WTC11 (cell line): ENCODE measurements around the gene AFAP1L2. TPM values are rescaled to one million over a fixed set of nuclear protein-coding genes. Genes with fewer than 3 reads are reported as not detected.

Source experiments
- ATAC-seq: fragments of 200-7000 bp; cut with Tn5 transposase; 2 replicates; pipeline ENCODE4 v1.10.0; 2021; ENCODE audit warnings: mild to moderate bottlenecking, moderate library complexity
- CTCF ChIA-PET: fragments of 300-600 bp; sonication (Branson Sonifier 250); formaldehyde crosslinking; loops from one replicate; lab custom pipeline; 2021; ENCODE audit warnings: antibody characterized with exemption; lab: Charles Lee
- POLR2A ChIA-PET: fragments of 350-600 bp; sonication (Branson Sonifier 250); formaldehyde crosslinking; loops from one replicate; lab custom pipeline; 2021; ENCODE audit warnings: antibody characterized with exemption; lab: Charles Lee
- DNase-seq: peaks from one replicate; pipeline ENCODE4 v3.0.0; 2021; ENCODE audit warnings: low spot score
- H3K27ac Mint-ChIP-seq: 2 replicates; pipeline ENCODE4 v1.8.0; 2021; ENCODE audit warnings: mixed read lengths
- H3K27me3 Mint-ChIP-seq: 2 replicates; pipeline ENCODE4 v1.8.0; 2021; ENCODE audit warnings: low read depth, mild to moderate bottlenecking, moderate library complexity, mixed read lengths
- H3K36me3 Mint-ChIP-seq: 2 replicates; pipeline ENCODE4 v1.8.0; 2021; ENCODE audit warnings: mixed read lengths
- H3K4me1 Mint-ChIP-seq: 2 replicates; pipeline ENCODE4 v1.8.0; 2022; ENCODE audit warnings: mixed read lengths
- H3K4me3 Mint-ChIP-seq: 2 replicates; pipeline ENCODE4 v1.8.0; 2021; ENCODE audit warnings: mild to moderate bottlenecking, moderate library complexity, mixed read lengths
- H3K9me3 Mint-ChIP-seq: 2 replicates; pipeline ENCODE4 v1.8.0; 2021; ENCODE audit warnings: mixed read lengths
- ELF4 ChIP-seq: sonication (generic); formaldehyde crosslinking; IDR thresholded peaks from 2 replicates; pipeline ENCODE4 v1.8.1; 2022; ENCODE audit warnings: low read depth, mild to moderate bottlenecking, moderate library complexity, missing genetic modification reagents
- ESRRA ChIP-seq: sonication (generic); formaldehyde crosslinking; IDR thresholded peaks from 2 replicates; pipeline ENCODE4 v1.8.1; 2022; ENCODE audit warnings: mild to moderate bottlenecking, missing genetic modification reagents, borderline replicate concordance
- GABPB1 ChIP-seq: sonication (generic); formaldehyde crosslinking; IDR thresholded peaks from 2 replicates; pipeline ENCODE4 v1.8.1; 2023; ENCODE audit warnings: mild to moderate bottlenecking, missing genetic modification reagents
- IRF2 ChIP-seq: sonication (generic); formaldehyde crosslinking; IDR thresholded peaks from 2 replicates; pipeline ENCODE4 v1.8.0; 2022; ENCODE audit warnings: low read depth, missing genetic modification reagents, borderline replicate concordance
- NFYB ChIP-seq: sonication (generic); formaldehyde crosslinking; conservative IDR thresholded peaks from 2 replicates; pipeline ENCODE4 v1.8.0; 2022; ENCODE audit warnings: low read depth, missing genetic modification reagents
- NR2C2 ChIP-seq: sonication (generic); formaldehyde crosslinking; IDR thresholded peaks from 2 replicates; pipeline ENCODE4 v1.8.0; 2022; ENCODE audit warnings: mild to moderate bottlenecking, missing genetic modification reagents
- OVOL2 ChIP-seq: fragments of 250-450 bp; sonication (Bioruptor Pico); IDR thresholded peaks from 2 replicates; pipeline ENCODE4 v1.9.0; 2021; ENCODE audit warnings: mild to moderate bottlenecking, borderline replicate concordance
- PRRX2 ChIP-seq: fragments of 250-450 bp; sonication (Bioruptor Pico); IDR thresholded peaks from 2 replicates; pipeline ENCODE4 v1.8.0; 2021; ENCODE audit warnings: mild to moderate bottlenecking
- SMAD3 ChIP-seq: sonication (generic); formaldehyde crosslinking; IDR thresholded peaks from 2 replicates; pipeline ENCODE4 v1.8.0; 2022; ENCODE audit warnings: missing genetic modification reagents, mild to moderate bottlenecking, borderline replicate concordance
- TP53 ChIP-seq: sonication (generic); formaldehyde crosslinking; IDR thresholded peaks from 2 replicates; pipeline ENCODE4 v1.8.1; 2023; ENCODE audit warnings: mild to moderate bottlenecking, missing genetic modification reagents
- ZNF138 ChIP-seq: sonication (generic); formaldehyde crosslinking; conservative IDR thresholded peaks from 2 replicates; pipeline ENCODE4 v1.8.1; 2022; ENCODE audit warnings: mild to moderate bottlenecking, moderate library complexity, missing genetic modification reagents
- total RNA-seq: library from RNA; stranded (reverse); gene quantifications from 3 replicates; pipeline ENCODE4 v1.2.3, GENCODE V29; 2021
- TF ChIP-seq, protein P1 (sequence below): sonication (generic); formaldehyde crosslinking; IDR thresholded peaks from 2 replicates; pipeline ENCODE4 v1.8.0; 2023; ENCODE audit warnings: mild to moderate bottlenecking, missing genetic modification reagents
- TF ChIP-seq, protein P2 (sequence below): fragments of 250-450 bp; sonication (Bioruptor Pico); IDR thresholded peaks from 2 replicates; pipeline ENCODE4 v2.1.2; 2022; ENCODE audit warnings: mild to moderate bottlenecking, moderate library complexity
- TF ChIP-seq, protein P3 (sequence below): sonication (generic); formaldehyde crosslinking; IDR thresholded peaks from 2 replicates; pipeline ENCODE4 v1.8.1; 2022; ENCODE audit warnings: mild to moderate bottlenecking, missing genetic modification reagents, moderate library complexity, borderline replicate concordance
- TF ChIP-seq, protein P4 (sequence below): sonication (generic); formaldehyde crosslinking; IDR thresholded peaks from 2 replicates; pipeline ENCODE4 v1.8.1; 2022; ENCODE audit warnings: mild to moderate bottlenecking, moderate library complexity, missing genetic modification reagents
- TF ChIP-seq, protein P5 (sequence below): fragments of 250-450 bp; sonication (Bioruptor Pico); IDR thresholded peaks from 2 replicates; pipeline ENCODE4 v1.9.0; 2021; ENCODE audit warnings: moderate library complexity, mild to moderate bottlenecking, inconsistent platforms, borderline replicate concordance

The AFAP1L2 gene
- total RNA-seq, 1 experiment from 2014 or later: 5.0 TPM

DNA sequence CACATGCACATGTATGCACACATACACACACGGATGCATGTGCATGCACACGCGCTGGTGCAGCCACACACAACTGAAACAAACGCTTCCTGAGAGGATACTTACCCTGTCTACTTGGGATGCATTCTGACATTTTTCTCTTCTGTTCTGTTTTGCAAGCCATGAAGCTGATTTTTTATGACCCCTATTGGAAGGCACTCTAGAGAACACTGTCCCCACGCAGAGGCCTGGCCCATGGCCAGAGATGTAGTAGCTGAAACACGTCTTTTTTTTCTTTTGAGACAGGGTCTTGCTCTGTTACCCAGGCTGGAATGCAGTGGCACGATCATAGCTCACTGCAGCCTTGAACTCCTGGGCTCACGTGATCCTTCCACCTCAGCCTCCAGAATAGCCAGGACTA lies 117.4 kb downstream of the AFAP1L2 start (continued):
- TF ChIP-seq, protein P1, sequence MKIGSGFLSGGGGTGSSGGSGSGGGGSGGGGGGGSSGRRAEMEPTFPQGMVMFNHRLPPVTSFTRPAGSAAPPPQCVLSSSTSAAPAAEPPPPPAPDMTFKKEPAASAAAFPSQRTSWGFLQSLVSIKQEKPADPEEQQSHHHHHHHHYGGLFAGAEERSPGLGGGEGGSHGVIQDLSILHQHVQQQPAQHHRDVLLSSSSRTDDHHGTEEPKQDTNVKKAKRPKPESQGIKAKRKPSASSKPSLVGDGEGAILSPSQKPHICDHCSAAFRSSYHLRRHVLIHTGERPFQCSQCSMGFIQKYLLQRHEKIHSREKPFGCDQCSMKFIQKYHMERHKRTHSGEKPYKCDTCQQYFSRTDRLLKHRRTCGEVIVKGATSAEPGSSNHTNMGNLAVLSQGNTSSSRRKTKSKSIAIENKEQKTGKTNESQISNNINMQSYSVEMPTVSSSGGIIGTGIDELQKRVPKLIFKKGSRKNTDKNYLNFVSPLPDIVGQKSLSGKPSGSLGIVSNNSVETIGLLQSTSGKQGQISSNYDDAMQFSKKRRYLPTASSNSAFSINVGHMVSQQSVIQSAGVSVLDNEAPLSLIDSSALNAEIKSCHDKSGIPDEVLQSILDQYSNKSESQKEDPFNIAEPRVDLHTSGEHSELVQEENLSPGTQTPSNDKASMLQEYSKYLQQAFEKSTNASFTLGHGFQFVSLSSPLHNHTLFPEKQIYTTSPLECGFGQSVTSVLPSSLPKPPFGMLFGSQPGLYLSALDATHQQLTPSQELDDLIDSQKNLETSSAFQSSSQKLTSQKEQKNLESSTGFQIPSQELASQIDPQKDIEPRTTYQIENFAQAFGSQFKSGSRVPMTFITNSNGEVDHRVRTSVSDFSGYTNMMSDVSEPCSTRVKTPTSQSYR: no peak
- TF ChIP-seq NFYB (CRISPR knock-in tag): no peak
- TF ChIP-seq, protein P2, sequence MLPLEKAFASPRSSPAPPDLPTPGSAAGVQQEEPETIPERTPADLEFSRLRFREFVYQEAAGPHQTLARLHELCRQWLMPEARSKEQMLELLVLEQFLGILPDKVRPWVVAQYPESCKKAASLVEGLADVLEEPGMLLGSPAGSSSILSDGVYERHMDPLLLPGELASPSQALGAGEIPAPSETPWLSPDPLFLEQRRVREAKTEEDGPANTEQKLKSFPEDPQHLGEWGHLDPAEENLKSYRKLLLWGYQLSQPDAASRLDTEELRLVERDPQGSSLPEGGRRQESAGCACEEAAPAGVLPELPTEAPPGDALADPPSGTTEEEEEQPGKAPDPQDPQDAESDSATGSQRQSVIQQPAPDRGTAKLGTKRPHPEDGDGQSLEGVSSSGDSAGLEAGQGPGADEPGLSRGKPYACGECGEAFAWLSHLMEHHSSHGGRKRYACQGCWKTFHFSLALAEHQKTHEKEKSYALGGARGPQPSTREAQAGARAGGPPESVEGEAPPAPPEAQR (CRISPR knock-in tag): no peak
- no peak for TF ChIP-seq PRRX2 (CRISPR knock-in tag)
- no peak for TF ChIP-seq SMAD3 (CRISPR knock-in tag)
- TF ChIP-seq, protein P3, sequence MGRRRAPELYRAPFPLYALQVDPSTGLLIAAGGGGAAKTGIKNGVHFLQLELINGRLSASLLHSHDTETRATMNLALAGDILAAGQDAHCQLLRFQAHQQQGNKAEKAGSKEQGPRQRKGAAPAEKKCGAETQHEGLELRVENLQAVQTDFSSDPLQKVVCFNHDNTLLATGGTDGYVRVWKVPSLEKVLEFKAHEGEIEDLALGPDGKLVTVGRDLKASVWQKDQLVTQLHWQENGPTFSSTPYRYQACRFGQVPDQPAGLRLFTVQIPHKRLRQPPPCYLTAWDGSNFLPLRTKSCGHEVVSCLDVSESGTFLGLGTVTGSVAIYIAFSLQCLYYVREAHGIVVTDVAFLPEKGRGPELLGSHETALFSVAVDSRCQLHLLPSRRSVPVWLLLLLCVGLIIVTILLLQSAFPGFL (CRISPR knock-in tag): no peak
- no peak for TF ChIP-seq NR2C2 (CRISPR knock-in tag)
- TF ChIP-seq, protein P4, sequence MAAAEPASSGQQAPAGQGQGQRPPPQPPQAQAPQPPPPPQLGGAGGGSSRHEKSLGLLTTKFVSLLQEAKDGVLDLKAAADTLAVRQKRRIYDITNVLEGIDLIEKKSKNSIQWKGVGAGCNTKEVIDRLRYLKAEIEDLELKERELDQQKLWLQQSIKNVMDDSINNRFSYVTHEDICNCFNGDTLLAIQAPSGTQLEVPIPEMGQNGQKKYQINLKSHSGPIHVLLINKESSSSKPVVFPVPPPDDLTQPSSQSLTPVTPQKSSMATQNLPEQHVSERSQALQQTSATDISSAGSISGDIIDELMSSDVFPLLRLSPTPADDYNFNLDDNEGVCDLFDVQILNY: no peak

DNA sequence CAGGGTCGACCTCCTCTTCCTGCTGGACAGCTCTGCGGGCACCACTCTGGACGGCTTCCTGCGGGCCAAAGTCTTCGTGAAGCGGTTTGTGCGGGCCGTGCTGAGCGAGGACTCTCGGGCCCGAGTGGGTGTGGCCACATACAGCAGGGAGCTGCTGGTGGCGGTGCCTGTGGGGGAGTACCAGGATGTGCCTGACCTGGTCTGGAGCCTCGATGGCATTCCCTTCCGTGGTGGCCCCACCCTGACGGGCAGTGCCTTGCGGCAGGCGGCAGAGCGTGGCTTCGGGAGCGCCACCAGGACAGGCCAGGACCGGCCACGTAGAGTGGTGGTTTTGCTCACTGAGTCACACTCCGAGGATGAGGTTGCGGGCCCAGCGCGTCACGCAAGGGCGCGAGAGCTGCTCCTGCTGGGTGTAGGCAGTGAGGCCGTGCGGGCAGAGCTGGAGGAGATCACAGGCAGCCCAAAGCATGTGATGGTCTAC lies 118.3 kb downstream of the AFAP1L2 start:
- ATAC-seq (peak; percentile 58), DNase-seq (no peak)
- CTCF ChIA-PET: interaction anchor here (1.0 to 2.8 kb wide), 3 partner anchors 8 to 173 kb away, joined by 3 to 16 read pairs (median 6); no protein-coding TSS in a partner anchor
- TF ChIP-seq GABPB1 (no peak), OVOL2 (CRISPR knock-in tag) (no peak), IRF2 (CRISPR knock-in tag) (no peak), ELF4 (CRISPR knock-in tag) (no peak), TP53 (CRISPR knock-in tag) (no peak), ESRRA (CRISPR knock-in tag) (no peak), ZNF138 (CRISPR knock-in tag) (no peak)
- TF ChIP-seq, protein P5, sequence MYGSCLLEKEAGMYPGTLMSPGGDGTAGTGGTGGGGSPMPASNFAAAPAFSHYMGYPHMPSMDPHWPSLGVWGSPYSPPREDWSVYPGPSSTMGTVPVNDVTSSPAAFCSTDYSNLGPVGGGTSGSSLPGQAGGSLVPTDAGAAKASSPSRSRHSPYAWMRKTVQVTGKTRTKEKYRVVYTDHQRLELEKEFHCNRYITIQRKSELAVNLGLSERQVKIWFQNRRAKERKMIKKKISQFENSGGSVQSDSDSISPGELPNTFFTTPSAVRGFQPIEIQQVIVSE (CRISPR knock-in tag): no peak
- Mint-ChIP-seq H3K27me3 (no peaks in the 10 kb centered on the region), H3K36me3 (no peaks in the 10 kb centered on the region), H3K27ac (no peak overlapping the region), H3K9me3 (no peaks in the 10 kb centered on the region; the same call in 1 of the 2 replicates), H3K4me3 (no peak overlapping the region), H3K4me1 (no peaks in the 10 kb centered on the region)
- POLR2A ChIA-PET: interaction anchor here (1.1 kb wide), 1 partner anchor 89 kb away, joined by 3 read pairs; no protein-coding TSS in a partner anchor
